Tibial nerve (tissue), 4 donors: ENCODE results near the gene WDR37. TPM values are rescaled to one million over a fixed set of nuclear protein-coding genes. Genes with fewer than 3 reads are reported as not detected.

Experiments used
- DNase-seq, 2 donors: peaks; one replicate each; pipeline ENCODE4 v3.0.0-alpha.2; 2019; ENCODE audit warnings: low spot score in 2 of 2
- H3K27ac ChIP-seq, 4 donors: fragments of 200-600 bp; sonication (generic) in 3 of 4; one replicate each; pipeline ENCODE4 v1.5.1; 2017 to 2019; ENCODE audit warnings: mild to moderate bottlenecking in 1 of 4
- H3K27me3 ChIP-seq, 2 donors: fragments of 200-600 bp; sonication (generic) in 1 of 2; one replicate each; pipeline versions ENCODE4 v1.5.1 to v1.6.0; 2017 to 2019
- H3K36me3 ChIP-seq, 3 donors: fragments of 200-600 bp; sonication (generic); one replicate each; pipeline ENCODE4 v1.5.1; 2018 to 2019
- H3K4me1 ChIP-seq, 4 donors: fragments of 200-600 bp; sonication (generic) in 3 of 4; one replicate each; pipeline ENCODE4 v1.5.1; 2017 to 2019
- H3K4me3 ChIP-seq, 4 donors: fragments of 200-600 bp; sonication (generic) in 3 of 4; one replicate each; pipeline ENCODE4 v1.5.1; 2017 to 2019; ENCODE audit warnings: mild to moderate bottlenecking in 1 of 4, moderate library complexity in 1 of 4
- H3K9me3 ChIP-seq, 4 donors: fragments of 200-600 bp; sonication (generic) in 3 of 4; one replicate each; pipeline ENCODE4 v1.5.1; 2017 to 2019
- EP300 ChIP-seq, 2 donors: sonication (generic); formaldehyde crosslinking; IDR thresholded peaks; one replicate each; pipeline ENCODE4 v1.6.1; 2017; ENCODE audit warnings: antibody characterized with exemption in 2 of 2, mild to moderate bottlenecking in 1 of 2
- POLR2A ChIP-seq, 2 donors: fragments of 450-650 bp; IDR thresholded peaks; one replicate each; pipeline ENCODE4 v1.6.1; 2017; ENCODE audit warnings: antibody characterized with exemption in 2 of 2, mild to moderate bottlenecking in 2 of 2, moderate library complexity in 2 of 2
- WGBS, 2 donors: methylation state at CpG; one replicate each; pipeline ENCODE4 v1.1.5; 2018; 5-methylcytosine and 5-hydroxymethylcytosine counted together
- total RNA-seq, 4 donors: library from RNA; depleted of rRNA; stranded (reverse); fragments of >200 nt; gene quantifications; one replicate each; pipeline ENCODE4 v1.1.0, GENCODE V29; 2016
- TF ChIP-seq, protein P1 (sequence below), 5 experiments: fragments of 200-600 bp in 3 of 5; fragments of 450-650 bp in 2 of 5; sonication (generic) in 3 of 5; IDR thresholded peaks; one replicate each; pipeline ENCODE4 v1.5.1; 2016 to 2019; ENCODE audit warnings: antibody characterized with exemption in 5 of 5, mild to moderate bottlenecking in 3 of 5, moderate library complexity in 2 of 5

WDR37 gene
- total RNA-seq, 4 donors from 2014 or later, result 9.6 to 14.4 (median 12.9) TPM

DNA sequence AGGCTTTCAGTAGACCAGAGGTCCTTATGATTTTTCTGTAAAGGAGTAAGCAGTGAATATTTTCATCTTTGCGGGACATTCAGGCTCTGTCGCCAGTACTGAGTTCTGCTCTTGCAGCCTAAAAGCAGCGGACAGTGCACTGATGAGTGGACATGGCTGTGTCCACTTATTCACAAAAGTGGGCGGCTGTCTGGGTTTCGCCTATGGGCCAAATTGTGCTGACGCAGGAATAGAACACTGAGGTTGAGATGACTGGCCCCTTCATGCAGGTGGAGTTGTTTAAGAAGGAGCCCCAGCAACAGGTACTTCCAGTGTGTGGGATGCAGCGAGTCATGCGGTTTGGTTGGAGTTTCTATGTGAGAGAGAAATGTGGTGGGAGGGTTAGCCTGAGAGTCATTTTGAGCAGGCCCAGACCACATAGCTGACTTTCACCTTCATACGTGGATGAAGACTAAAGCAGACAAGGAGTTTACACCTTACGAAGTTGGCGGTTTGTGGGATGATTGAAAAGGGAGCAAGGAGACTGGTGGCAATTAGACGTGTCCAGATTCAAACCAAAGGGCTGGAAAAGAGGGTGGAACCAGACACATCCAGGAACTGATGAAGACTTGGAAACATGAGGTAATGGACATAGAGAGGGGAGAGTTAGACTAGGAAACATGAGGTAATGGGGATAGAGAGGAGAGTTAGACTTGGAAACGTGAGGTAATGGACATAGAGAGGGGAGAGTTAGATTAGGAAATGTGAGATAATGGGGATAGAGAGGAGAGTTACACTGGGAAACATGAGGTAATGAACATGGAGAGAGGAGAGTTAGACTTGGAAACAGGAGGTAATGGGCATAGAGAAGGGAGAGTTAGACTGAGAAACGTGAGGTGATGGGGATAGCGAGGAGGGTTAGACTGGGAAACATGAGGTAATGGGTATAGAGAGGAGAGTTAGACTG is 38.2 kb downstream of the WDR37 start:
- H3K4me3 ChIP-seq, result no peak overlapping the region
- WGBS, 2 donors, result 95% methylated on average over 15 of the region's 15 CpGs
- DNase-seq, result no peak
- TF ChIP-seq POLR2A (IDR thresholded peaks at IDR 0.05) (no peak), EP300 (IDR thresholded peaks at IDR 0.05) (no peak)
- TF ChIP-seq, protein P1, sequence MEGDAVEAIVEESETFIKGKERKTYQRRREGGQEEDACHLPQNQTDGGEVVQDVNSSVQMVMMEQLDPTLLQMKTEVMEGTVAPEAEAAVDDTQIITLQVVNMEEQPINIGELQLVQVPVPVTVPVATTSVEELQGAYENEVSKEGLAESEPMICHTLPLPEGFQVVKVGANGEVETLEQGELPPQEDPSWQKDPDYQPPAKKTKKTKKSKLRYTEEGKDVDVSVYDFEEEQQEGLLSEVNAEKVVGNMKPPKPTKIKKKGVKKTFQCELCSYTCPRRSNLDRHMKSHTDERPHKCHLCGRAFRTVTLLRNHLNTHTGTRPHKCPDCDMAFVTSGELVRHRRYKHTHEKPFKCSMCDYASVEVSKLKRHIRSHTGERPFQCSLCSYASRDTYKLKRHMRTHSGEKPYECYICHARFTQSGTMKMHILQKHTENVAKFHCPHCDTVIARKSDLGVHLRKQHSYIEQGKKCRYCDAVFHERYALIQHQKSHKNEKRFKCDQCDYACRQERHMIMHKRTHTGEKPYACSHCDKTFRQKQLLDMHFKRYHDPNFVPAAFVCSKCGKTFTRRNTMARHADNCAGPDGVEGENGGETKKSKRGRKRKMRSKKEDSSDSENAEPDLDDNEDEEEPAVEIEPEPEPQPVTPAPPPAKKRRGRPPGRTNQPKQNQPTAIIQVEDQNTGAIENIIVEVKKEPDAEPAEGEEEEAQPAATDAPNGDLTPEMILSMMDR (IDR thresholded peaks at IDR 0.05), result no peak
- peaks cover 0 to 95% (median 0%) of the 10 kb centered on the region in 3 donors for H3K36me3 ChIP-seq
- peaks cover 0 to 5% (median 0%) of the 10 kb centered on the region in 4 donors for H3K4me1 ChIP-seq
- no peaks in the 10 kb centered on the region for H3K27me3 ChIP-seq
- no peak overlapping the region for H3K27ac ChIP-seq
- H3K9me3 ChIP-seq, result no peaks in the 10 kb centered on the region

DNA sequence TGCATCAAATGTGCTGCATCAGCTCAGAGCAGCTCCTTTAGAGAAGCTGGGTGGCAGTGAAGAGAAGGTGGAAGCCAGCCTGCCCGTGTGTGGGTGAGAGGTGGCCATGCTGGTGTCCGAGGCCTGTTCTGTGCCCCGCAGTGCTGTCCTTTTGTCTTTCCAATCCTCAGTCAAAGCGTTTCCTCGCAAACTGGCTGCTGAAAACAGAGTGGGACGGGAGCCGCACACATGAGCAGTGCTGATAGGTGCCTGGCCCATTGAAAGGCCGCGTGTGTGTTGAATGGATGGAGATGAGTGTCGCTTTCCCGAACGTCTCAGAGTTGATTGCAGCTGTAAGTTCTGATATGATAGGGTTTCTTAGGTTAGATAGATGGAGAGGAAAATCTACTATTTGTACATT is 39.3 kb downstream of the WDR37 start:
- H3K4me3 ChIP-seq, result no peak overlapping the region
- H3K9me3 ChIP-seq, result no peaks in the 10 kb centered on the region
- WGBS, 2 donors, result 88 to 89% methylated on average over 12 of the region's 12 CpGs
- DNase-seq, result no peak
- no peak overlapping the region for H3K27ac ChIP-seq
- peaks cover 0 to 88% (median 0%) of the 10 kb centered on the region in 3 donors for H3K36me3 ChIP-seq
- no peaks in the 10 kb centered on the region for H3K27me3 ChIP-seq
- TF ChIP-seq, protein P1 (IDR thresholded peaks at IDR 0.05), result no peak
- TF ChIP-seq EP300 (IDR thresholded peaks at IDR 0.05), result no peak
- no peak for TF ChIP-seq POLR2A (IDR thresholded peaks at IDR 0.05)
- peaks cover 0 to 5% (median 0%) of the 10 kb centered on the region in 4 donors for H3K4me1 ChIP-seq

DNA sequence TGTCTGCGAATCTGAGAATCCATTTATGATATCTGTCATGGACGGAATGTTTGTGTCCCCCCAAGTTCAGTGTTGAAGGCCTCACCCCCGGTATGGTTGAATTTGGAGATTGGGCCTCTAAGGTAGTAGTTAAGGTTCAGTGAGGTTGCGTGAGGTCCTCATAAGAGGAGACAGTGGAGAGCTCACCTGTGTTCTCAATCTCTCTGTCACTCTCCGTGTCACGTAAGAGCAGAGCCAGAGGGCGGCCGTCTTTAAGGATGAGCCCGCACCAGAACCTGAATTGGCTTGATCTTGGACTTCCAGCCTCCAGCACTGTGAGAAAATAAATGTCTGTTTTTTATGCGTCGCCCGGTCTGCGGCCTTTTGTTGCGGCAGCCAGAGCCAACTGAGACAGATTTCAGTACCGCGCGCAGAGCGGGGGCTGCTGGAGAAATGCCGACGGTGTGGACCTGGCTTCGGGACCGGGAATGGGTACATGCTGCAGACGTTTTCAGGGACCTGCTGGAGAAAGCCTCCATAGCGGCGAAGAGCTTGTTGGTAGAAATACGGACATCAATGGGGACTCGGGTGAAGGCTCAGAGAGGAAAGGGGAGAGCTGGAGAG is 40.2 kb downstream of the WDR37 start:
- no peak for DNase-seq
- TF ChIP-seq, protein P1 (IDR thresholded peaks at IDR 0.05), result no peak
- TF ChIP-seq EP300 (IDR thresholded peaks at IDR 0.05), result no peak
- TF ChIP-seq POLR2A (IDR thresholded peaks at IDR 0.05), result no peak
- Histone ChIP-seq H3K4me1 (peaks cover 0 to 5% (median 0%) of the 10 kb centered on the region in 4 donors), H3K4me3 (no peak overlapping the region), H3K27me3 (no peaks in the 10 kb centered on the region), H3K9me3 (no peaks in the 10 kb centered on the region), H3K27ac (no peak overlapping the region), H3K36me3 (peaks cover 0 to 88% (median 0%) of the 10 kb centered on the region in 3 donors)
- 93 to 96% methylated on average over 27 of the region's 27 CpGs for WGBS, 2 donors

- TF ChIP-seq POLR2A (IDR thresholded peaks at IDR 0.05) (no peak), EP300 (IDR thresholded peaks at IDR 0.05) (no peak)
- TF ChIP-seq, protein P1 (IDR thresholded peaks at IDR 0.05), result no peak
- H3K36me3 ChIP-seq, result peaks cover 0 to 88% (median 0%) of the 10 kb centered on the region in 3 donors
- H3K9me3 ChIP-seq, result no peaks in the 10 kb centered on the region
- WGBS, 2 donors, result 82 to 90% methylated on average over 6 of the region's 6 CpGs
- H3K4me3 ChIP-seq, result no peak overlapping the region
- H3K27me3 ChIP-seq, result no peaks in the 10 kb centered on the region
- H3K27ac ChIP-seq, result no peak overlapping the region
- DNase-seq, result no peak
- H3K4me1 ChIP-seq, result peaks cover 0 to 5% (median 0%) of the 10 kb centered on the region in 4 donors
Observed at GRCh38 chr10:1097436-1097835, 41.3 kb downstream of the WDR37 start.

DNA sequence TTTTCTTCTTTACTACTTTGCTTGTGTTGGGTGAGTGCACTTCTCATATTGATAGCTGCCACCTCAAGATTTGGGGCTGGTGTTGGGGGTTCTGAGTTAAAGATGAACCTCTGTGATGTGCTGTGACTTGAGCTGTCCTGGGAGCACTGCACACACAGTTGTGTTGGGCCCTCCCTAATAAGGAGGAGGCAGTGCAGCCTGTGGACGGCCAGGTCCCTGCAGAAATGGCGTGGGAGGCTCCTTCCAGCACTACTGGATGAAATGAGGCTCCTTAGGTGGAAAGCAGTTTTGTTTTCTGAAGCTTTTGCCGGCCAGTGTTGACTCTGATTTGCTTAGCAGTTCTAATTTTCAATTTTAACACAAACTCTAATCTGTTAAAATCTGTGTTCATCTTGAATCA is 44.0 kb downstream of the WDR37 start:
- H3K36me3 ChIP-seq, result peaks cover 0 to 89% (median 7%) of the 10 kb centered on the region in 3 donors
- 53 to 64% methylated on average over 3 of the region's 3 CpGs for WGBS, 2 donors
- no peak for DNase-seq
- no peak overlapping the region for H3K27ac ChIP-seq
- no peaks in the 10 kb centered on the region for H3K9me3 ChIP-seq
- H3K4me3 ChIP-seq, result no peak overlapping the region
- no peaks in the 10 kb centered on the region for H3K27me3 ChIP-seq
- H3K4me1 ChIP-seq, result peaks cover 0 to 5% (median 0%) of the 10 kb centered on the region in 4 donors
- TF ChIP-seq POLR2A (IDR thresholded peaks at IDR 0.05) (no peak), EP300 (IDR thresholded peaks at IDR 0.05) (no peak)
- TF ChIP-seq, protein P1 (IDR thresholded peaks at IDR 0.05), result no peak
